ENCODE data around the gene TBC1D22B.
"Not testable (repeated sequence)": the region's sequence is repeated elsewhere in the genome, so short reads cannot be mapped to it uniquely, and the experiment has no call there.

TBC1D22B gene

GRCh38 chr6:37338745-37339255, 81.2 kb downstream of the TBC1D22B start:
- no peak for DNase-seq (ENCODE audit: low read depth)
- TF ChIP-seq CTCF (conservative IDR thresholded peaks at IDR 0.05; ENCODE audit: low read length), result no peak

GRCh38 chr6:37339741-37340638, 82.4 kb downstream of the TBC1D22B start:
- DNase-seq (ENCODE audit: low read depth), result peak; percentile 15
- no peak overlapping the region for H3K4me3 ChIP-seq (ENCODE audit: low read length)
- TF ChIP-seq CTCF (conservative IDR thresholded peaks at IDR 0.05; ENCODE audit: low read length), result no peak

More at GRCh38 chr6:37338745-37339255, 81.2 kb downstream of the TBC1D22B start:
- H3K4me3 ChIP-seq (ENCODE audit: low read length), result no peak overlapping the region

- no peak overlapping the region for H3K4me3 ChIP-seq (ENCODE audit: low read length)
- no peak for DNase-seq (ENCODE audit: low read depth)
- no peak for TF ChIP-seq CTCF (conservative IDR thresholded peaks at IDR 0.05; ENCODE audit: low read length)
Measured at GRCh38 chr6:37340639-37340943, 83.0 kb downstream of the TBC1D22B start.

- no peak overlapping the region for H3K4me3 ChIP-seq (ENCODE audit: low read length)
Measured at GRCh38 chr6:37343248-37343647, 85.7 kb downstream of the TBC1D22B start.

GRCh38 chr6:37344308-37344707, 86.7 kb downstream of the TBC1D22B start:
- DNase-seq (ENCODE audit: low read depth), result no peak
- no peak overlapping the region for H3K4me3 ChIP-seq (ENCODE audit: low read length)
- no peak for TF ChIP-seq CTCF (conservative IDR thresholded peaks at IDR 0.05; ENCODE audit: low read length)

More at GRCh38 chr6:37343248-37343647, 85.7 kb downstream of the TBC1D22B start:
- no peak for TF ChIP-seq CTCF (conservative IDR thresholded peaks at IDR 0.05; ENCODE audit: low read length)
- no peak for DNase-seq (ENCODE audit: low read depth)

GRCh38 chr6:37345804-37346203, 88.2 kb downstream of the TBC1D22B start:
- H3K4me3 ChIP-seq (ENCODE audit: low read length); DNase-seq (ENCODE audit: low read depth): not testable (repeated sequence)

- no peak for TF ChIP-seq CTCF (conservative IDR thresholded peaks at IDR 0.05; ENCODE audit: low read length)
- no peak overlapping the region for H3K4me3 ChIP-seq (ENCODE audit: low read length)
- no peak for DNase-seq (ENCODE audit: low read depth)
Measured at GRCh38 chr6:37347177-37347576, 89.6 kb downstream of the TBC1D22B start.

Data from AG10803 (cell line).